HL-60 (cell line): Measurements from ENCODE around the gene PATE4.

ENCODE experiments used
- CTCF ChIP-seq: IDR thresholded peaks from one replicate; pipeline ENCODE4 v1.5.1; 2011; ENCODE audit warnings: low read length, control low read depth, inconsistent platforms; ENCODE audit not compliant: insufficient read depth
- GABPA ChIP-seq: IDR thresholded peaks from 2 replicates; pipeline ENCODE4 v1.6.1; 2012; ENCODE audit warnings: low read depth
- POLR2AphosphoS5 ChIP-seq: IDR thresholded peaks from 2 replicates; pipeline ENCODE4 v1.6.1; 2012; ENCODE audit warnings: low read depth
- TF ChIP-seq, protein P1 (sequence below): IDR thresholded peaks from 2 replicates; pipeline ENCODE4 v1.6.1; 2012; ENCODE audit warnings: low read depth; ENCODE audit not compliant: insufficient replicate concordance

- no peak for TF ChIP-seq CTCF
- TF ChIP-seq POLR2AphosphoS5, result no peak
- no peak for TF ChIP-seq GABPA
- TF ChIP-seq, protein P1, sequence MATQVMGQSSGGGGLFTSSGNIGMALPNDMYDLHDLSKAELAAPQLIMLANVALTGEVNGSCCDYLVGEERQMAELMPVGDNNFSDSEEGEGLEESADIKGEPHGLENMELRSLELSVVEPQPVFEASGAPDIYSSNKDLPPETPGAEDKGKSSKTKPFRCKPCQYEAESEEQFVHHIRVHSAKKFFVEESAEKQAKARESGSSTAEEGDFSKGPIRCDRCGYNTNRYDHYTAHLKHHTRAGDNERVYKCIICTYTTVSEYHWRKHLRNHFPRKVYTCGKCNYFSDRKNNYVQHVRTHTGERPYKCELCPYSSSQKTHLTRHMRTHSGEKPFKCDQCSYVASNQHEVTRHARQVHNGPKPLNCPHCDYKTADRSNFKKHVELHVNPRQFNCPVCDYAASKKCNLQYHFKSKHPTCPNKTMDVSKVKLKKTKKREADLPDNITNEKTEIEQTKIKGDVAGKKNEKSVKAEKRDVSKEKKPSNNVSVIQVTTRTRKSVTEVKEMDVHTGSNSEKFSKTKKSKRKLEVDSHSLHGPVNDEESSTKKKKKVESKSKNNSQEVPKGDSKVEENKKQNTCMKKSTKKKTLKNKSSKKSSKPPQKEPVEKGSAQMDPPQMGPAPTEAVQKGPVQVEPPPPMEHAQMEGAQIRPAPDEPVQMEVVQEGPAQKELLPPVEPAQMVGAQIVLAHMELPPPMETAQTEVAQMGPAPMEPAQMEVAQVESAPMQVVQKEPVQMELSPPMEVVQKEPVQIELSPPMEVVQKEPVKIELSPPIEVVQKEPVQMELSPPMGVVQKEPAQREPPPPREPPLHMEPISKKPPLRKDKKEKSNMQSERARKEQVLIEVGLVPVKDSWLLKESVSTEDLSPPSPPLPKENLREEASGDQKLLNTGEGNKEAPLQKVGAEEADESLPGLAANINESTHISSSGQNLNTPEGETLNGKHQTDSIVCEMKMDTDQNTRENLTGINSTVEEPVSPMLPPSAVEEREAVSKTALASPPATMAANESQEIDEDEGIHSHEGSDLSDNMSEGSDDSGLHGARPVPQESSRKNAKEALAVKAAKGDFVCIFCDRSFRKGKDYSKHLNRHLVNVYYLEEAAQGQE, result no peak
Measured at GRCh38 chr11:125881291-125881690, 48.2 kb downstream of the PATE4 start.
